Activated CD8-positive, alpha-beta memory T cell treated with anti-CD3 and anti-CD28 coated beads, Interleukin-2, amount 50 U/mL, for 48 hours (primary cell): ENCODE measurements around the gene PRR23E.

Source experiments
- DNase-seq: peaks from one replicate; pipeline ENCODE4 v3.0.0-alpha.2; 2020

Gene PRR23E

DNA sequence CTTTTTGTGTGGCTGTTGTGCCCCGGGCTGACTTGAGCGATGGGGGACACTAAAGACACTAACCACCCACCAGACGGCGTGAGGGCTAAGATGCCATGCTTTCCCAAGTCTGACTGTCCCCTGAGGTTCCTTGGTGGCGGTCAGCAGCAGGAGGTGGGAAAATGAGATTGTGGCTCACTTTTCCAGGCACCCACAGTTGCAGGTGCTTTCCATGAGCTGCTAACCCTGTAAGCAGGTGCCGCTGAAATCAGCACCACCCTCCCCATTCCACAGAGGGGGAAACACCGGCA is 17.7 kb downstream of the PRR23E start:
- no peak for DNase-seq

DNA sequence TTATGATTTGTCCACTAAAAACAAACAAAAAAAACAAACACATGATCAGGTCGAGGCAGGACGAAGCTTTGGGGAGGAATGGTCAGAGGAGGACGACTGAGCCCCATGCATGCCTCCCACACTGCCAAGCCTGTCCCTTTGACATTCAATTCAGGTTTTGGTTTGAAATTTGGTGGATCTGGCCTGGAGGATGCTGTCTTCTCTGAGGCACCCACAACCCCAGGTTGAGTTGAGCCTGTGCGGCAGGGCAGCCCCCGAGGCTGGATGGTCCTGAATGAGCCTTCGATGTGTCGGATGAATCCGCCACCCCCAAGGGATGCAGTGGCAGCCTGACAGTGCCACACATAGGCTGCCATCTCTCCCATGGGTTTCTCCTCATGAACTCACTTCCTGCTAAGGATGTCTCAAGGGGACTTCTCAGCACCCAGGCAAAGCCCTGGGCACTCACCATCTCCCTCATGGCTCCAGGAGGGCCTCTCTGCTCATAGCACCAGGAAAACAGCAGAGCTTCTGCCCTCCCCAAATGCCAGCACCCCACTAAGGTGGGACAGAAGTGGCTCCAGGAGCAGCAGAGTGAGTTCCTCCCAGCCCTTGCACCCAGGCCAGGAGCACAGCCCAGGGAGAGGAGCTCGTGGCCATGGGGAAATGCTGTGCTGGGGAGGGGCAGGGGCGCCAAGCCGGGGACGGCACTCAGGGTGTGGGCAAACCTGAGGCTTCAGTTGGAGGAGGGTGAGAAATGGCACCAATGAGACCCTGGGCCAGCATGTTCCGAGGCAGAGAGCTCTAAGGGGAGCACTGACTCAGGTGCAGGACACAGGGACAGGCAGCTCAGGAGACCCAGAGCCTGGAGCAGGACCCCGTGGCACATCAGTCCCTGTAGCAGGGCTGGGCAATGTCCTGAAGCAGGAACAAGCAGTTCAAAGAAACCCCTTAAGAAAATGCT is 18.5 kb downstream of the PRR23E start:
- no peak for DNase-seq

GRCh38 chr3:127212231-127212630 is 19.3 kb downstream of the PRR23E start:
- DNase-seq: no peak

GRCh38 chr3:127212711-127213110 is 19.8 kb downstream of the PRR23E start:
- no peak for DNase-seq

DNA sequence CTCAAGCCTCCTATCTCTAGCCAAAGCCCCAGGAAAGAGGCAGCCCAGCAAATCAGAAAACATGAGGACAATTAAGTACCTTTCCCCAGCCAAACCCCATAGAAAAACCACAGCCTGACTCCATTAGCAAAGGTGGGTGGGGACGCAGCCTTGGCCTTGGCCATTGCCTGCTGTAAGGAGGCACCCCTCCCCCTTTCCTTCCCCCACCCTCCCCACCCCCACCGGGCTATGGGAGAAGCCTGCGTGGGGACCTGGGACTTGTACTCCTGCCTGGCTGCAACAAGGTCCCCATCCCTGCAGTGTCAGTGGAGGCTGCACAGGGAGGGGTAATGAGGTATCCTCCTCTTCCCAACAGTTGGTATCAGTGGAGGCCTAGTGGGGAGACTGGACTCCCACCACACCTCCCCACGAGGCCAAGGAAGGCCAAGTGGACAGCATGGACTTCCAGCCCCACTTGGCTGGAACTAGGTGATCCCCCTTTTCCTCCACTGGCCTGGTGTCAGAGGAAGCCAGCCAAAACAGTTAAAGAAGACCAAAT is 20.5 kb downstream of the PRR23E start:
- no peak for DNase-seq

GRCh38 chr3:127214975-127215374 is 22.0 kb downstream of the PRR23E start:
- DNase-seq: no peak

- DNase-seq: no peak
Observed at GRCh38 chr3:127215714-127216414, 22.9 kb downstream of the PRR23E start.

- DNase-seq: no peak
Observed at GRCh38 chr3:127216415-127217261, 23.7 kb downstream of the PRR23E start.

GRCh38 chr3:127217596-127218453 is 24.9 kb downstream of the PRR23E start:
- no peak for DNase-seq

DNA sequence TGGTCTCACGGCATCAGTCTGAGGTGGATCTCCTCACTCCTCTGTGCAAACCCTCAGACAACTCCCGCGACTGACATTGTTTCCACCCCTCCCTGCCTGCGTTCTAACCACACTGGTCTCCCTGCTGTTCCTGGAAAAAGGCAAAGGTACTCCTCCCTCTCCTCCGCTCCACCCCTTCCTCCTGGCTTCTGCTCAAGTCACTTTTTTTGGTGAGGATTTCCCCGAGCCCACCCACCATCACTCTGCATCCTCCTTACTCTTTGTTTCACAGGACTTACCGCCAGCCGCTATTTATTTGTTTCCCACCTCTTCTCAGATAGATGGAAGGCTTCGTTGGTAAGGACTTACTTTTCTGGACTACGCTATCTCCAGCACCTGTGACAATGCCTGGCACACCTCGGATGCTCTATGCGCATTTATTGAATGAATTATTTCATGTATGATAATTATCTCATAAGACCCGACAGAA is 25.6 kb downstream of the PRR23E start:
- no peak for DNase-seq

DNA sequence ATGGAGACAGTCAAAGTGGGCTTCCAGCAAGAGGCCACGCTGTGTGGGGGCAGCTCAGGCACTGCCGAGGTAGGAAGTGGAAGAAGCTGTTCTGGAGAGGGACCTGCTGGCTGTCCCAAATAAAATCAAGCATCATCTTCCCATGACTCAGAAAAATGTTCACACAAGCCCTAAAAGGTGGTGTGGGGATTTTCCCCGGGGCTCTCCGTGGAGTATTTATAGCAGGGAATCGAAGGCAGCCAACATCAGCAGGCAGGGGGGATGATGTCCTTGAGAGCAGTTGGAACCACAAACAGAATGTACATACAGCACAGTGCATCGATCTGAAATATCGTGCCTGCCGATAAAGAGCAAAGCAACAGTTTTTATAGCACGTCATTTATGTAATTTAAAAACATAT is 27.6 kb downstream of the PRR23E start:
- no peak for DNase-seq

- no peak for DNase-seq
Observed at GRCh38 chr3:127221037-127221436, 28.1 kb downstream of the PRR23E start.

DNA sequence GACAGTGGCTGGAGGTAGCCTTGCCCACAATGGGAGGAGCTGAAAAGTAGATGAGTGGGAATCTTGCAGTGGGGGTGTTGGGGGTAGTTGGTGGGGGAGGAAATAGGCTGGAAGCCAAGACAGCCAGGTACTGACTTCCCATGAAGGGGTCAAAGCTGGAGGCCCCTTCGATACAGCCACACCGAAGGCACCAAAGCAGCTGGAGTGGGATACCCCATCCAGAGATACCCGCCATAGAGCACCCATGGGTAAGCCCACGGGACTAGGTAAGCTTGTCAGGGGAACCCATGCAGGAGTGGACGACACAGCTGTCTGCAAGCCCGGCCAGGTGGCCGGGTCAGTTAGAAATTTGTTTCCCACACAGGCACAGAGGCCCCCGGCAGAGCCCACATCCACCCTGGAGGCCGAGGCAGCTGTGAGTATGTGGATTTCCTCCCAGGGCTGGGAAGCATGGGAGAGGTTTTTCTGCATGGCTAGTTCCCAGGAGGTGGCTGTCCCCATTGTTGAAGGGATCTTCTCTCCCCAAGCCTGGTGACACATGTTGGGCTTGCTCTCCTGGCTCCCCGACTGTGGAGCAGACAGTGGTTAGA is 28.6 kb downstream of the PRR23E start:
- DNase-seq: no peak

- DNase-seq: no peak
Observed at GRCh38 chr3:127222163-127222562, 29.2 kb downstream of the PRR23E start.

- DNase-seq: no peak
Observed at GRCh38 chr3:127222664-127223063, 29.7 kb downstream of the PRR23E start.

- no peak for DNase-seq
Observed at GRCh38 chr3:127224118-127224517, 31.2 kb downstream of the PRR23E start.

GRCh38 chr3:127226457-127226856 is 33.5 kb downstream of the PRR23E start:
- no peak for DNase-seq

- no peak for DNase-seq
Observed at GRCh38 chr3:127226946-127227842, 34.3 kb downstream of the PRR23E start.

- no peak for DNase-seq
Observed at GRCh38 chr3:127228866-127229265, 35.9 kb downstream of the PRR23E start.

- no peak for DNase-seq
Observed at GRCh38 chr3:127233371-127233770, 40.4 kb downstream of the PRR23E start.

- no peak for DNase-seq
Observed at GRCh38 chr3:127234778-127235177, 41.8 kb downstream of the PRR23E start.
